PFSK-1 (cell line): ENCODE measurements around the gene EDEM1.

Source experiments
- FOXP2 ChIP-seq: optimal IDR thresholded peaks from 2 replicates; pipeline ENCODE3; 2011; ENCODE audit warnings: borderline replicate concordance, control low read depth, inconsistent platforms; ENCODE audit not compliant: insufficient read depth; ENCODE audit errors: extremely low read length, extremely low read depth
- POLR2AphosphoS5 ChIP-seq: IDR thresholded peaks from 2 replicates; pipeline ENCODE4 v1.6.1; 2012; ENCODE audit warnings: low read depth, mild to moderate bottlenecking, control low read depth, low read length, moderate library complexity
- REST ChIP-seq, 2 experiments: IDR thresholded peaks; 2 replicates each; pipeline versions ENCODE4 v1.6.1 to v1.8.0; 2011 to 2012; ENCODE audit warnings: low read depth in 2 of 2, low read length in 2 of 2, control low read depth in 1 of 2, inconsistent platforms in 1 of 2, mild to moderate bottlenecking in 1 of 2, moderate library complexity in 1 of 2; ENCODE audit not compliant: insufficient read depth in 1 of 2
- SIN3A ChIP-seq: IDR thresholded peaks from 2 replicates; pipeline ENCODE4 v1.6.1; 2012; ENCODE audit warnings: mild to moderate bottlenecking, low read length, moderate library complexity, borderline replicate concordance; ENCODE audit not compliant: insufficient read depth
- TAF1 ChIP-seq: IDR thresholded peaks from 2 replicates; pipeline ENCODE4 v1.6.1; 2012; ENCODE audit warnings: low read length, control low read depth, borderline replicate concordance; ENCODE audit not compliant: insufficient read depth

EDEM1 gene

DNA sequence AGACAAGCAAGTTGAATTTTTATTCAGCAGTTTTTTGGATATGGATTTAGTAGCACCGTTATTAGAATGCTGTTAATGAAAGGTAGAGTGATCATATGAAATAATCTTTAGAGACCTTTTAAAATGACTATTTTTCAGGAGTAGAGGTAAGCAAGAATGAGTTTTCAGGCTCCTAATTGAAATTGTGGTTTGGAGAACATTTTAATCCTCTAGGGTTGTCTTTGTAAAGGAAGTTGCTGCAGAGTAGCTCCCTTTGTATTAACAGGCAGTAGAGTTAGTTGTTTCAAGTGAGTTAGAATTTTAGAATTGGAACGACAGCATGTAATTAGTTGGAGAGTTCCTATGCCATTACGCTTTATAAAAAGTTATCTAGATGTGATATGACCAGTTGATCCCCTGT lies 27.2 kb upstream of the EDEM1 start:
- TF ChIP-seq SIN3A: no peak
- TF ChIP-seq REST (IDR thresholded peaks at IDR 0.05; ENCODE audit: insufficient read depth in 1 of 2, low read depth in 2 of 2, low read length in 2 of 2): no peak
- TF ChIP-seq TAF1: no peak
- TF ChIP-seq FOXP2: no peak
- no peak for TF ChIP-seq POLR2AphosphoS5

DNA sequence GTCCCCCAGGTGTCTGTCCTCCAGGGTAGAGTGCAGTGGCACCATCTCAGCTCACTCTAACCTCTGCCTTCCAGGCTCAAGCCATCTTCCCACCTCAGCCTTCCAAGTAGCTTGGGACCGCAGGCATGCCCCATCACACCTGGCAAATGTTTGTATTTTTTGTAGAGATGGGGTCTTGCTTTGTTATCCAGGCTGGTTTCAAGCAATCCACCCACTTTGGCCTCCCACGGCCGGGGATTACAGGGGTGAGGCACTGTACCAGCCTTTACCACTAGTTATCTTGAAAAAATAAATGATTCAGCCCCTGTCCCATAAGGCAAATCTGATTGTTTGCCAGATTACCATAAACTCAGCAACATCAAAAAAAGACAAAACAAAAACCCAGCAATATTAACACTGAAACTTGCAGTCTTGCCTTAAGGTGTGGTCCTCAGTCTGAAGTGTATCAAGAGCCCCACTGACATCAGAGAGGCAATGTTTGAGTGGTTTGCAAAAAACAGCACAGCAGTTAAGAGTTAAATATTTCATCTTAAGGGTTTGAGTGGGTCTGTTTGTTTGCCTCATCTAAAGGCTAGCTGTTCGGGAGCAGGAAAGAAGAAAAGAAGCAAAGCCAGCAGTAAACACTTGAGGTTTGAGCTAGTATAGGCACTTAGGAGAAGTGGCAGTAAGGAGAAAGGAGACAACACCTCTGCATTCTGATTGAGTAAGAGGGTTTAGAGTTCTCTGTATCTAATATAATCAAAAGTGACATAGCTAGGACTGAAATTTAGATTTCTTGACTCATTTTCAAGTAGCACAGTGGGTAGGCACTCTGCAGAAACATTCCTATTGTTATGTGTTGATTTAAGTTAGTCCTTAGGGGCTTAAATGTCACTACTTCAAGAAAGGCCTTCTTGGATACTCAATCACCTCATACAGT lies 26.3 kb upstream of the EDEM1 start:
- TF ChIP-seq POLR2AphosphoS5: no peak
- TF ChIP-seq TAF1: no peak
- no peak for TF ChIP-seq REST (IDR thresholded peaks at IDR 0.05; ENCODE audit: insufficient read depth in 1 of 2, low read depth in 2 of 2, low read length in 2 of 2)
- TF ChIP-seq FOXP2: no peak
- no peak for TF ChIP-seq SIN3A

DNA sequence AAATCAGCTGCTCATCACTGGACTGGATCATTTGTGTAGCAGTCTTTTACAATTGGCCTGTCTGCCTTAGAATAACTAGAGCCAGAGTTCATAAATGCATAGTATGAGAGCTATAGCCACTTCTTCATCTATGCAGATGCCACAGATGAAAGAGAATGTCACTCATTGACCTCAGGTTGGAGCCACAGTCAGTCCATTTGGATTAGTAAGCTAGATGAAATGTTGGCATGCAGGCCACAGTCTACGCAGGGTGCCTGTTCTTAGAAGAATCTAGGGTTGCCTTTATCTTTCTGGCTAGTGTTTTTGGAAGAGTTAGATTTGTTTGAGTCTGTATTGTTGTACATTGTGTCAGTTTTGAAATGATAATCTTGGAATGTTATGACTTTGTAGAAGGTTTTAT lies 25.4 kb upstream of the EDEM1 start:
- no peak for TF ChIP-seq POLR2AphosphoS5
- TF ChIP-seq REST (IDR thresholded peaks at IDR 0.05; ENCODE audit: insufficient read depth in 1 of 2, low read depth in 2 of 2, low read length in 2 of 2): no peak
- no peak for TF ChIP-seq TAF1
- no peak for TF ChIP-seq FOXP2
- TF ChIP-seq SIN3A: no peak

DNA sequence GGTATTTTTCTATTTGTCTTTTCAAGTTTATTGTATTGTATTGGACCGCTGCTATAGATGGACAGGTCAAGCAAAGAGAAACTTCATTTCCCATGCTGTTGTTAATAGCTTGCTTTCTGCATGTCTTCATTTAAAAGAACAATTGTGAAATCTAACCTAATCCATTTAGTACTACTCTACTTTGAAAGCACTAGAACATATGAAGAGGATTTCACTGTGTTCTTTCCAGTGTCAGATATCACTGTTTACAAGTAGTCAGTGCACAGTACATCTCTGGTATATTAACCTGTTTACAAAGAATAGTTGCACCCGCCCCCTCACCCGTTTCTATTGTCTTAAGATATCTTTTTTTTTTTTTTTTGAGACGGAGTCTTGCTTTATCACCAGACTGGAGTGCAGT lies 21.8 kb upstream of the EDEM1 start:
- TF ChIP-seq SIN3A: no peak
- TF ChIP-seq FOXP2: no peak
- no peak for TF ChIP-seq REST (IDR thresholded peaks at IDR 0.05; ENCODE audit: insufficient read depth in 1 of 2, low read depth in 2 of 2, low read length in 2 of 2)
- TF ChIP-seq TAF1: no peak
- no peak for TF ChIP-seq POLR2AphosphoS5

GRCh38 chr3:5166846-5167245 lies 20.7 kb upstream of the EDEM1 start:
- TF ChIP-seq TAF1 (no peak), FOXP2 (no peak), REST (IDR thresholded peaks at IDR 0.05; ENCODE audit: insufficient read depth in 1 of 2, low read depth in 2 of 2, low read length in 2 of 2) (no peak), POLR2AphosphoS5 (no peak), SIN3A (no peak)
